Epithelial cell of proximal tubule (primary cell): ENCODE results near the gene MYO1C. TPM values are rescaled to one million over a fixed set of nuclear protein-coding genes. Genes with fewer than 3 reads are reported as not detected.
"Not testable (repeated sequence)": the region's sequence is repeated elsewhere in the genome, so short reads cannot be mapped to it uniquely, and the experiment has no call there.

Experiments
- DNase-seq: peaks from one replicate; pipeline ENCODE4 v3.0.0-alpha.2; 2011; ENCODE audit warnings: low read depth
- H3K4me3 ChIP-seq: 2 replicates; pipeline ENCODE4 v1.5.1; 2011; ENCODE audit warnings: low read depth, mild to moderate bottlenecking, low read length
- CTCF ChIP-seq: conservative IDR thresholded peaks from 2 replicates; pipeline ENCODE4 v1.5.1; 2012; ENCODE audit warnings: low read depth, mild to moderate bottlenecking, low read length
- total RNA-seq: library from RNA; depleted of rRNA; stranded (reverse); fragments of >200 nt; gene quantifications from 2 replicates; pipeline ENCODE4 v1.2.3, GENCODE V29; 2015

Gene MYO1C
- total RNA-seq, 1 donor from 2014 or later = 94.7 TPM

GRCh38 chr17:1431631-1432104 is 60.8 kb downstream of the MYO1C start:
- no peak for DNase-seq
- no peak for TF ChIP-seq CTCF

GRCh38 chr17:1423456-1424135 is 68.9 kb downstream of the MYO1C start:
- TF ChIP-seq CTCF = no peak
- H3K4me3 ChIP-seq = no peak overlapping the region
- no peak for DNase-seq

More at GRCh38 chr17:1431631-1432104, 60.8 kb downstream of the MYO1C start:
- H3K4me3 ChIP-seq = no peak overlapping the region

- no peak overlapping the region for H3K4me3 ChIP-seq
- peak; percentile 96 for DNase-seq
- TF ChIP-seq CTCF = no peak
Measured at GRCh38 chr17:1422885-1423284, 69.6 kb downstream of the MYO1C start.

GRCh38 chr17:1421470-1421869 is 71.0 kb downstream of the MYO1C start:
- H3K4me3 ChIP-seq = no peak overlapping the region
- no peak for TF ChIP-seq CTCF
- DNase-seq = no peak

GRCh38 chr17:1420981-1421380 is 71.5 kb downstream of the MYO1C start:
- no peak overlapping the region for H3K4me3 ChIP-seq
- no peak for TF ChIP-seq CTCF
- DNase-seq = no peak

- no peak for TF ChIP-seq CTCF
- DNase-seq = no peak
- no peak overlapping the region for H3K4me3 ChIP-seq
Measured at GRCh38 chr17:1420163-1420562, 72.3 kb downstream of the MYO1C start.

- H3K4me3 ChIP-seq, DNase-seq: not testable (repeated sequence)
Measured at GRCh38 chr17:1418476-1418875, 74.0 kb downstream of the MYO1C start.
